ENCODE results near the gene PTPRA. TPM values are rescaled to one million over a fixed set of nuclear protein-coding genes. Genes with fewer than 3 reads are reported as not detected.

Gene PTPRA
- polyA plus RNA-seq, 1 experiment, result 87.4 TPM

GRCh38 chr20:2948968-2949367 is 75.7 kb downstream of the PTPRA start:
- ChIA-PET CTCF (no interaction called here), POLR2A (no interaction called here)
- H3K27ac ChIP-seq (ENCODE audit: low read depth, low read length), result no peak overlapping the region

GRCh38 chr20:2952766-2953165 is 79.5 kb downstream of the PTPRA start:
- H3K9me3 ChIP-seq (ENCODE audit: control insufficient read depth, insufficient read depth, low read length), result no peaks in the 10 kb centered on the region
- no peak overlapping the region for H3K4me3 ChIP-seq (ENCODE audit: low read depth, low read length)
- H3K27me3 ChIP-seq (ENCODE audit: control insufficient read depth, insufficient read depth, low read length), result no peaks in the 10 kb centered on the region
- no peak for DNase-seq (ENCODE audit: low read depth, low spot score)
- TF ChIP-seq CTCF (IDR thresholded peaks at IDR 0.05; ENCODE audit: low read depth, low read length), result no peak
- no peak overlapping the region for H3K27ac ChIP-seq (ENCODE audit: low read depth, low read length)
- ChIA-PET POLR2A (no interaction called here), CTCF (no interaction called here)

More at GRCh38 chr20:2948968-2949367, 75.7 kb downstream of the PTPRA start:
- Histone ChIP-seq H3K9me3 (ENCODE audit: control insufficient read depth, insufficient read depth, low read length) (no peaks in the 10 kb centered on the region), H3K27me3 (ENCODE audit: control insufficient read depth, insufficient read depth, low read length) (no peaks in the 10 kb centered on the region), H3K4me3 (ENCODE audit: low read depth, low read length) (no peak overlapping the region)
- DNase-seq (ENCODE audit: low read depth, low spot score), result no peak
- no peak for TF ChIP-seq CTCF (IDR thresholded peaks at IDR 0.05; ENCODE audit: low read depth, low read length)

DNA sequence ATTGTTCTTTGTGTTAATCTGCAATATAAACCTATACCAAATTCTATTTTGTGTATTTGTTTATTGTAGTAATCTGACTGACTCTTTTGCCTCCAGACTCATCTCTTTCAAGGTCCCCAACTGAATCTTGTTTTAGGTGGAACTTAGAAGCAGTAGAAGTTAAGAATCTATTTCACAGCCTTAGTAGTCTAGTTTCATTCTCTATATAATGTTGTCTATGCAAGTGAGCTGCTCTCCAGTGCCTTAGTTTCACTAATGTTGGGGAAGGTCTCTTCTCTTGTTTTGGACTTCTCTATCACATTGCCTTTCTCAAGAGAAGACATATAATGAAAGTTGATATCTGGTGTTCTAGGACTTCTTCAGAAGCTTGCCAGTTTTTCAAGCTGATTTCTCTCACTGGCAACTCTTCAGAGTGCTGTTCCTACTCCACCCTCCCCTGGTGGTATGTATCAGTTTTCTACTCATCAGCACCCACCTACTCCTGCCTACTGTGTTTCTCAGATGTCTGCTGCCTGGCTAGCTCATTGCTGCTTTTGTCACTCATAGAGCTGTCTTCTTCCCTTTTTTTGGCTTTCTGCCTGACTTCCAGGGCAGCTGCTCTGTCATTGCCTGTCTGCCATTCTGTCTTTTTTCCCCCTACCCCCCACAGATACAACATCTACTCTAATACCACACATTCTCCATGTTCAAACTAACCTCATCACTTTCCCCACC is 82.1 kb downstream of the PTPRA start:
- POLR2A ChIA-PET, result interaction anchor here (0.6 kb wide), 1 partner anchor 12 kb away, joined by 10 read pairs; no protein-coding TSS in a partner anchor

GRCh38 chr20:2956480-2956879 is 83.2 kb downstream of the PTPRA start:
- ChIA-PET CTCF (no interaction called here), POLR2A (interaction anchor here (0.6 kb wide), 1 partner anchor 104 kb away, joined by 4 read pairs; no protein-coding TSS in a partner anchor)
- Histone ChIP-seq H3K9me3 (ENCODE audit: control insufficient read depth, insufficient read depth, low read length) (no peaks in the 10 kb centered on the region), H3K27ac (ENCODE audit: low read depth, low read length) (no peak overlapping the region), H3K4me3 (ENCODE audit: low read depth, low read length) (no peak overlapping the region), H3K27me3 (ENCODE audit: control insufficient read depth, insufficient read depth, low read length) (no peaks in the 10 kb centered on the region)
- no peak for TF ChIP-seq CTCF (IDR thresholded peaks at IDR 0.05; ENCODE audit: low read depth, low read length)
- no peak for DNase-seq (ENCODE audit: low read depth, low spot score)

More for the DNA sequence above, 82.1 kb downstream of the PTPRA start:
- DNase-seq (ENCODE audit: low read depth, low spot score), result no peak
- no peak overlapping the region for H3K4me3 ChIP-seq (ENCODE audit: low read depth, low read length)
- CTCF ChIA-PET, result no interaction called here
- H3K27ac ChIP-seq (ENCODE audit: low read depth, low read length), result no peak overlapping the region
- H3K9me3 ChIP-seq (ENCODE audit: control insufficient read depth, insufficient read depth, low read length), result no peaks in the 10 kb centered on the region
- no peaks in the 10 kb centered on the region for H3K27me3 ChIP-seq (ENCODE audit: control insufficient read depth, insufficient read depth, low read length)
- no peak for TF ChIP-seq CTCF (IDR thresholded peaks at IDR 0.05; ENCODE audit: low read depth, low read length)

GRCh38 chr20:2967841-2968240 is 94.6 kb downstream of the PTPRA start:
- Histone ChIP-seq H3K27ac (ENCODE audit: low read depth, low read length) (no peak overlapping the region), H3K27me3 (ENCODE audit: control insufficient read depth, insufficient read depth, low read length) (no peaks in the 10 kb centered on the region), H3K9me3 (ENCODE audit: control insufficient read depth, insufficient read depth, low read length) (no peaks in the 10 kb centered on the region), H3K4me3 (ENCODE audit: low read depth, low read length) (no peak overlapping the region)
- ChIA-PET CTCF (no interaction called here), POLR2A (no interaction called here)
- DNase-seq (ENCODE audit: low read depth, low spot score), result no peak
- no peak for TF ChIP-seq CTCF (IDR thresholded peaks at IDR 0.05; ENCODE audit: low read depth, low read length)
